Naive B cell (primary cell): Measurements from ENCODE around the gene B3GLCT. TPM values are rescaled to one million over a fixed set of nuclear protein-coding genes. Genes with fewer than 3 reads are reported as not detected.

ENCODE experiments used
- ATAC-seq, 2 donors: fragments of 150-1000 bp; cut with Tn5 transposase; 2 replicates each; pipeline ENCODE4 v1.10.0; 2021; ENCODE audit warnings: low read depth in 2 of 2, mild to moderate bottlenecking in 2 of 2, moderate library complexity in 2 of 2
- DNase-seq: peaks from one replicate; pipeline ENCODE4 v3.0.0; 2022
- H3K27ac Mint-ChIP-seq, 6 donors: one replicate each; pipeline ENCODE4 v1.8.0; 2020 to 2022; ENCODE audit warnings: mild to moderate bottlenecking in 6 of 6, mixed read lengths in 6 of 6, moderate library complexity in 5 of 6, inconsistent platforms in 2 of 6
- H3K27me3 Mint-ChIP-seq, 3 donors: one replicate each; pipeline ENCODE4 v1.8.0; 2021 to 2022; ENCODE audit warnings: mixed read lengths in 3 of 3, mild to moderate bottlenecking in 1 of 3
- H3K36me3 Mint-ChIP-seq, 2 donors: one replicate each; pipeline ENCODE4 v1.8.0; 2020 to 2022; ENCODE audit warnings: mixed read lengths in 2 of 2, inconsistent platforms in 1 of 2, mild to moderate bottlenecking in 1 of 2
- H3K4me1 Mint-ChIP-seq, 3 donors: one replicate each; pipeline ENCODE4 v1.8.0; 2020 to 2022; ENCODE audit warnings: mixed read lengths in 3 of 3, inconsistent platforms in 1 of 3, mild to moderate bottlenecking in 1 of 3, moderate library complexity in 1 of 3
- H3K4me3 Mint-ChIP-seq, 8 donors: one replicate each; pipeline ENCODE4 v1.8.0; 2020 to 2022; ENCODE audit warnings: mild to moderate bottlenecking in 8 of 8, mixed read lengths in 8 of 8, moderate library complexity in 8 of 8, inconsistent platforms in 2 of 8
- H3K9me3 Mint-ChIP-seq, 7 donors: one replicate each; pipeline ENCODE4 v1.8.0; 2020 to 2022; ENCODE audit warnings: mixed read lengths in 7 of 7, mild to moderate bottlenecking in 5 of 7, inconsistent platforms in 2 of 7, moderate library complexity in 1 of 7
- polyA plus RNA-seq, 6 donors: library from polyadenylated mRNA; unstranded; fragments of 300-500 nt; fragmentation: Illumina TruSeq; gene quantifications; one replicate each; pipeline ENCODE4 v1.2.3, GENCODE V29; 2021; ENCODE audit warnings: low read depth in 6 of 6

The B3GLCT gene
- polyA plus RNA-seq, 6 donors from 2014 or later: 3.2 to 9.1 (median 6.0) TPM

DNA sequence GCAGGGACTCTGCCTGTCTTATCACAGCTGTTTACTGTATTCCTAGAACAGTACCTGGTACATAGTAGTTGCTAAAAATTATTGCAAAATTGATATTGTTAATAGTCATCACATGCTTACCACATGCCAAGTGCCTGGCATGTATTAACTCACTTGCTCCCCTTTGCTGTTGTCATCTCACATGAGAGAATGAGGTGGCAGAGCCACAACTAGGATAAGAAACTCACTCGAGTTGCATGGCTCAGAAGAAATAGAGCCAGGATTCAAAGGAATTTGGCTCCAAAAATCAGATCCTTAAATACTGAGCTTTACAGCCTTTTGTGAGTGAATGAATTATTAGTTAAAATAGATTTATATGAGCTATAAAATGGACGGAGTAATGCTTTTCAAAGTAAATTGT is 42.6 kb downstream of the B3GLCT start:
- no peak for ATAC-seq
- H3K27ac Mint-ChIP-seq: no peak overlapping the region
- no peaks in the 10 kb centered on the region for H3K9me3 Mint-ChIP-seq
- no peaks in the 10 kb centered on the region for H3K36me3 Mint-ChIP-seq
- no peak for DNase-seq
- H3K4me1 Mint-ChIP-seq: no peaks in the 10 kb centered on the region
- H3K27me3 Mint-ChIP-seq: no peaks in the 10 kb centered on the region
- H3K4me3 Mint-ChIP-seq: no peak overlapping the region

DNA sequence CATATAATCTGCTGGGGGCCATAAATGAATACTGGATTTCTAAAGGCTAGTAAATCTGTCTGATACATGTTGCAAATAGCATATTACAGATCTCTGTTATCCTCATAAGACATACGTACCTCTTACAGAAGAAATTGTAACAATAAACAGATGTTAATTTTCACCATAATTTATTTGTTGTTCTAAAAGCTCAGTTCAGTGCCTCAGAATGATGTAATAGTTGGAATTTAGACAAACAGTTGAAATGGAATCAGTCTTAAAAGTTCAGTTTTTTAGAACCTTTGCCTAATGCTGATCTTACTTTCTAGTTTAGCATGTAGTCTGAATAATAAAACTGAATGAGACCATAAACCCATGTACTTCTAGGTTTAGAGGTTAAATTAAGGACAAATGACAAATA is 43.1 kb downstream of the B3GLCT start:
- no peak for DNase-seq
- Mint-ChIP-seq H3K4me3 (no peak overlapping the region), H3K27me3 (no peaks in the 10 kb centered on the region), H3K4me1 (no peaks in the 10 kb centered on the region), H3K9me3 (no peaks in the 10 kb centered on the region), H3K27ac (no peak overlapping the region), H3K36me3 (no peaks in the 10 kb centered on the region)
- no peak for ATAC-seq

GRCh38 chr13:31245598-31246373 is 46.0 kb downstream of the B3GLCT start:
- no peaks in the 10 kb centered on the region for H3K4me1 Mint-ChIP-seq
- no peaks in the 10 kb centered on the region for H3K27me3 Mint-ChIP-seq
- H3K27ac Mint-ChIP-seq: no peak overlapping the region
- ATAC-seq (no peak), DNase-seq (no peak)
- H3K36me3 Mint-ChIP-seq: peaks cover 1 to 5% of the 10 kb centered on the region in 2 donors
- no peaks in the 10 kb centered on the region for H3K9me3 Mint-ChIP-seq
- H3K4me3 Mint-ChIP-seq: no peak overlapping the region

- no peaks in the 10 kb centered on the region for H3K27me3 Mint-ChIP-seq
- H3K4me1 Mint-ChIP-seq: no peaks in the 10 kb centered on the region
- no peak overlapping the region for H3K4me3 Mint-ChIP-seq
- DNase-seq (no peak), ATAC-seq (no peak)
- H3K36me3 Mint-ChIP-seq: peaks cover 11 to 14% of the 10 kb centered on the region in 2 donors
- peaks cover 0 to 9% (median 2%) of the 10 kb centered on the region in 7 donors for H3K9me3 Mint-ChIP-seq
- no peak overlapping the region for H3K27ac Mint-ChIP-seq
These were observed 47.1 kb downstream of the B3GLCT start for GRCh38 chr13:31246918-31247317.

GRCh38 chr13:31248361-31248760 is 48.6 kb downstream of the B3GLCT start:
- Mint-ChIP-seq H3K27ac (no peak overlapping the region), H3K4me3 (no peak overlapping the region), H3K36me3 (peaks cover 14 to 22% of the 10 kb centered on the region in 2 donors), H3K27me3 (no peaks in the 10 kb centered on the region), H3K9me3 (peaks cover 0 to 9% (median 6%) of the 10 kb centered on the region in 7 donors), H3K4me1 (no peaks in the 10 kb centered on the region)
- DNase-seq (no peak), ATAC-seq (no peak)

GRCh38 chr13:31248965-31249539 is 49.3 kb downstream of the B3GLCT start:
- no peak for DNase-seq
- Mint-ChIP-seq H3K36me3 (peaks cover 14 to 22% of the 10 kb centered on the region in 2 donors), H3K27me3 (no peaks in the 10 kb centered on the region)

GRCh38 chr13:31250435-31250834 is 50.7 kb downstream of the B3GLCT start:
- no peak for ATAC-seq
- H3K36me3 Mint-ChIP-seq: peaks cover 14 to 30% of the 10 kb centered on the region in 2 donors
- H3K4me1 Mint-ChIP-seq: no peaks in the 10 kb centered on the region
- no peaks in the 10 kb centered on the region for H3K27me3 Mint-ChIP-seq
- H3K9me3 Mint-ChIP-seq: peaks cover 5 to 20% (median 10%) of the 10 kb centered on the region in 7 donors
- H3K27ac Mint-ChIP-seq: no peak overlapping the region
- H3K4me3 Mint-ChIP-seq: no peak overlapping the region
- DNase-seq: no peak

More at GRCh38 chr13:31248965-31249539, 49.3 kb downstream of the B3GLCT start:
- Mint-ChIP-seq H3K9me3 (peaks cover 0 to 9% (median 9%) of the 10 kb centered on the region in 7 donors), H3K4me3 (no peak overlapping the region), H3K27ac (no peak overlapping the region), H3K4me1 (no peaks in the 10 kb centered on the region)
- ATAC-seq: no peak

DNA sequence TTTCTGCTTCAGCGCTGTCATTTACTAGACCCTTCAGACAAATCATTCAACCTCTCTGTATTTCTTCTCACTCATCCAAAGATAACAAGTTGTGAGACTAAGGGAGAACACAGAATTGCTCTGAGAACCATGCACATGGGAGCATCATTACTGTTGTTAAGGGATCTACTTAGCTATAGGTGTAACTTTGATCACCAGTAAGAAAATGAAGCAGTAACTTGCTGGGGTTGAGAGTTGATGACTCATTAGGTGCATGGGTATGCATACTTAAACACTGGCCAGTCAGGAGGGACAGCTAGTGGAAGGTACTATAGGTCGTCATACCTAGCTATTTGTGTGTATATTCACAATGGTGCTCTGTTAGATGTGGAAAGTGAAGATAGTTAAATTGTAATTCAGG is 61.5 kb downstream of the B3GLCT start:
- Mint-ChIP-seq H3K36me3 (peaks cover 8 to 28% of the 10 kb centered on the region in 2 donors), H3K4me1 (peaks cover 0 to 4% (median 0%) of the 10 kb centered on the region in 3 donors), H3K4me3 (no peak overlapping the region), H3K27ac (no peak overlapping the region), H3K27me3 (no peaks in the 10 kb centered on the region), H3K9me3 (peaks cover 0 to 8% (median 2%) of the 10 kb centered on the region in 7 donors)
- ATAC-seq: no peak
- no peak for DNase-seq

DNA sequence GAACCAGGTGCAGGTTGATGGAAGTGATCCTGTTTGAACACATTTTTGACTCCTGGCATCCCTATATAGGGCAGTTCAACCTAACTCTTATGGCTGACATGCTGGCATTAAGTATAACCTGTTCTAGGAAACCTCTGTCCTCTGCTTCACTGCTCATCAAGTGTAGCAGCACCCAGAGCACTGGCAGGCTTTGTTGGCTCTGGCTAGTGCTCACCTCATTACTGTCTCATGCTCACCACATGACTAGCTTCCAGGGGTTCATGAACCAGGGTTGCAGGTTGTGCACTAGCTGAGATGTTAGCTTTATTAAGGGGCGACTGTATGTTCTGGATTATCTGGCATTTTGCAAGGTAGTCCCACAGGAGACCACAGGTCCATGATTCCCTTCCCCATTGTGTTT is 63.6 kb downstream of the B3GLCT start:
- Mint-ChIP-seq H3K36me3 (peaks cover 8 to 28% of the 10 kb centered on the region in 2 donors), H3K9me3 (peaks cover 0 to 6% (median 0%) of the 10 kb centered on the region in 7 donors), H3K27ac (no peak overlapping the region), H3K27me3 (no peaks in the 10 kb centered on the region), H3K4me3 (no peak overlapping the region), H3K4me1 (peaks cover 0 to 4% (median 0%) of the 10 kb centered on the region in 3 donors)
- ATAC-seq: no peak
- DNase-seq: no peak

- no peak for ATAC-seq
- peaks cover 9 to 30% of the 10 kb centered on the region in 2 donors for H3K36me3 Mint-ChIP-seq
- H3K4me3 Mint-ChIP-seq: no peak overlapping the region
- no peaks in the 10 kb centered on the region for H3K27me3 Mint-ChIP-seq
- peak overlapping the region in 1 of 6 donors; percentile 38 for H3K27ac Mint-ChIP-seq
- peaks cover 0 to 4% (median 0%) of the 10 kb centered on the region in 3 donors for H3K4me1 Mint-ChIP-seq
- DNase-seq: no peak
- H3K9me3 Mint-ChIP-seq: peaks cover 0 to 6% (median 0%) of the 10 kb centered on the region in 7 donors
These were observed 64.4 kb downstream of the B3GLCT start for GRCh38 chr13:31264151-31264550.

- Mint-ChIP-seq H3K27ac (no peak overlapping the region), H3K27me3 (no peaks in the 10 kb centered on the region), H3K4me3 (no peak overlapping the region), H3K36me3 (peaks cover 35 to 38% of the 10 kb centered on the region in 2 donors), H3K9me3 (peaks cover 0 to 12% (median 5%) of the 10 kb centered on the region in 7 donors), H3K4me1 (peaks cover 0 to 4% (median 0%) of the 10 kb centered on the region in 3 donors)
- DNase-seq: no peak
- no peak for ATAC-seq
These were observed 67.5 kb downstream of the B3GLCT start for GRCh38 chr13:31267126-31267784.

DNA sequence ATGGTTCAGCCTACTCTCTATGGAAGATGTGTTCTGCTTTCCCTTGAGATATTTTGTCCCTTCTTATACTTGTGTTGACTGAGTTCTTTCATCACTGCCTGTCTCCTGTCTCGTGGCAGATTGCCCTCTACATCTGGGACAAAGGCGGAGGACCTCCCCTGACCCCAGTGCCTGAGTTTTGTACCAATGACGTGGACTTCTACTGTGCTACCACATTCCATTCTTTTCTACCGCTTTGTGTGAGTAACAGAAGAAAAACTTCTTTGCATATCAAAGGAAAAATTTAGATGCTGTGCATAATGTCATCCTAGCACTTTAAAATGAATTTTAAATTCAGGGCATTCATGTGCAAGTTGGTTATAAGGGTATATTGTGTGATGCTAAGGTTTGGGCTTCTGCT is 74.6 kb downstream of the B3GLCT start:
- Mint-ChIP-seq H3K27me3 (no peaks in the 10 kb centered on the region), H3K27ac (no peak overlapping the region)

DNA sequence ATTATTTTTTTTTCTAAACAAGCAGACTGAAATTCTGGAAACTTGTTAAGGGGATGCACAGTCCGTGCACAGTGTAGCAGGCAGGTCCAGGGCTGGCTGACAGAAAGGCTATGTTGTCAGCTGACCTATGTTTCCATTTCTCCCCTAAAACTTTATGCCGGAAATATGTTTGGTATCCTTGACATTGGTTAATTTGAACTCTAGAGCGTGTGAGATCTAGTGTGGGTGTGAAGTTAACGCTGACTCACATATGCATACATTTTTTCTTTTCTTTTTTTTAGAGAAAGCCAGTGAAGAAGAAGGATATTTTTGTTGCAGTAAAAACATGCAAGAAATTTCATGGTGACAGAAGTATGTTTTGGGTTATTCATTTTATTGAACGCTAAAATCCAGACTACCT is 76.6 kb downstream of the B3GLCT start:
- Mint-ChIP-seq H3K36me3 (peaks cover 61 to 65% of the 10 kb centered on the region in 2 donors), H3K27me3 (no peaks in the 10 kb centered on the region)

More for the DNA sequence above, 74.6 kb downstream of the B3GLCT start:
- DNase-seq: no peak
- no peak overlapping the region for H3K4me3 Mint-ChIP-seq
- H3K4me1 Mint-ChIP-seq: no peaks in the 10 kb centered on the region
- H3K36me3 Mint-ChIP-seq: peaks cover 64 to 71% of the 10 kb centered on the region in 2 donors
- peaks cover 8 to 18% (median 15%) of the 10 kb centered on the region in 7 donors for H3K9me3 Mint-ChIP-seq
- no peak for ATAC-seq

More for the DNA sequence above, 76.6 kb downstream of the B3GLCT start:
- no peak overlapping the region for H3K27ac Mint-ChIP-seq
- no peak for DNase-seq
- no peak overlapping the region for H3K4me3 Mint-ChIP-seq
- H3K4me1 Mint-ChIP-seq: no peaks in the 10 kb centered on the region
- ATAC-seq: no peak
- H3K9me3 Mint-ChIP-seq: peaks cover 3 to 23% (median 16%) of the 10 kb centered on the region in 7 donors
